Measurements from ENCODE around the gene RPS24.

DNA sequence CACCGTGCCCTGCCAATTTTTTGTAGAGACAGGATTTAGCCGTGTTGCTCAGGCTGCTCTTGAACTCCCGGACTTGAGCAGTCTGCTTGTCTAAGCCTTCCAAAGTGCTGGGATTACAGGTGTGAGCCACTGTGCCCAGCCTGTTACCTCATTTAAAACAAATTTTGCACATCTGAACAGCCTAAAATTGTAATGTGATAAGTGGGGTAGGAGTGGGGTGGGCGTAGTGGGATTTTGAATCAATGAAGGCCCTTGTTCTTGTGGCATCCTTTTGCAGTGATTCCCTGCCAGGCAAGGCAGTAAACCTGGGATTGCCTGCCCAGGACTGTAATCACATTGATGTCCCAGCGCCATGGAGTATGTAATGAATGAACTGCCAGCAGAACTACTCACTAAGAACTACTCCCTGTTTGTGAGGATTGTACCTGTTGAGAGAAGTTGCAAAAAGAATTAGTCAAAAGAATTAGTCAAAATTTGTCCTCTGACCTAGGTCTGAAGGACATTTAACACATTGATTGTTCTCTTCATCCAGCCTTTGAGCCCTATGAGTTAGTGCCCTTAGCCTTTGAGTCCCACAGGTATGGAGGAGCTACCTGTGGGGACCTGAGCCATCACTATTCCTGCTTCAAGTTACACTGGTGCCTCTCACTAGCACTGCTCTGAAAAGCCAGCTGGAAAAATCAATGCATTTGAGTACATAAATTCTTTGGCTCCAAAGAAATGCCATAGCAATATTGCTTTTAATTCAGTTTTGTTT lies 5.3 kb downstream of the RPS24 start:
- TF ChIP-seq, protein P1, sequence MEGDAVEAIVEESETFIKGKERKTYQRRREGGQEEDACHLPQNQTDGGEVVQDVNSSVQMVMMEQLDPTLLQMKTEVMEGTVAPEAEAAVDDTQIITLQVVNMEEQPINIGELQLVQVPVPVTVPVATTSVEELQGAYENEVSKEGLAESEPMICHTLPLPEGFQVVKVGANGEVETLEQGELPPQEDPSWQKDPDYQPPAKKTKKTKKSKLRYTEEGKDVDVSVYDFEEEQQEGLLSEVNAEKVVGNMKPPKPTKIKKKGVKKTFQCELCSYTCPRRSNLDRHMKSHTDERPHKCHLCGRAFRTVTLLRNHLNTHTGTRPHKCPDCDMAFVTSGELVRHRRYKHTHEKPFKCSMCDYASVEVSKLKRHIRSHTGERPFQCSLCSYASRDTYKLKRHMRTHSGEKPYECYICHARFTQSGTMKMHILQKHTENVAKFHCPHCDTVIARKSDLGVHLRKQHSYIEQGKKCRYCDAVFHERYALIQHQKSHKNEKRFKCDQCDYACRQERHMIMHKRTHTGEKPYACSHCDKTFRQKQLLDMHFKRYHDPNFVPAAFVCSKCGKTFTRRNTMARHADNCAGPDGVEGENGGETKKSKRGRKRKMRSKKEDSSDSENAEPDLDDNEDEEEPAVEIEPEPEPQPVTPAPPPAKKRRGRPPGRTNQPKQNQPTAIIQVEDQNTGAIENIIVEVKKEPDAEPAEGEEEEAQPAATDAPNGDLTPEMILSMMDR (IDR thresholded peaks at IDR 0.05; ENCODE audit: low read depth, low read length, poor library complexity, severe bottlenecking): no peak
- TF ChIP-seq EZH2phosphoT487 (IDR thresholded peaks at IDR 0.05; ENCODE audit: borderline replicate concordance, low read length): no peak
